ENCODE measurements around the gene RTL10. TPM values are rescaled to one million over a fixed set of nuclear protein-coding genes. Genes with fewer than 3 reads are reported as not detected.

Gene RTL10
- total and polyA plus RNA-seq, 2 of the 13 experiments (the other 11 are each of a cell fraction or from before 2014, with no cell fraction given) = 14.1 to 15.8 TPM

GRCh38 chr22:19876314-19876940 lies 21.8 kb upstream of the RTL10 start (continued):
- TF ChIP-seq HMGXB3 (CRISPR knock-in tag; IDR thresholded peaks at IDR 0.05; ENCODE audit: borderline replicate concordance) (no peak), SUZ12 (IDR thresholded peaks at IDR 0.05; ENCODE audit: low read depth, low read length) (no peak)

- intact Hi-C loops (cut with micrococcal nuclease; ENCODE audit: unreplicated experiment) = no loop called here
- in situ Hi-C loops (cut with HindIII; ENCODE audit: extremely low pct_ligation_motif_present, low pct_unique_long_range_greater_than_20kb) = no loop called here
- TF ChIP-seq DMTF1 (CRISPR knock-in tag; IDR thresholded peaks at IDR 0.05) = no peak
- TF ChIP-seq MLLT10 (CRISPR knock-in tag; IDR thresholded peaks at IDR 0.05) = no peak
- ATAC-seq (no peak), DNase-seq (ENCODE audit: low spot score) (no peak), FAIRE-seq (no peak)
- no peak overlapping the region for H2AFZ ChIP-seq (ENCODE audit: low read length)
- no peaks in the 10 kb centered on the region for H3K79me2 ChIP-seq (ENCODE audit: insufficient read depth, low read length)
- H4K20me1 ChIP-seq (ENCODE audit: insufficient read depth, low read length) = no peaks in the 10 kb centered on the region
- no peaks in the 10 kb centered on the region for H3K9me3 ChIP-seq (ENCODE audit: low read length)
- ChIA-PET POLR2A (no interaction called here), CTCF (ENCODE audit: low intra/inter-chr PET ratio, low total read pairs) (no interaction called here)
- WGBS (ENCODE audit: low lambda C conversion rate) = 98% methylated on average over 14 of the region's 23 CpGs
- no peak overlapping the region for H3K27ac ChIP-seq (ENCODE audit: extremely low read length, insufficient read depth, low read length)
- no TSS peak for BruUV-seq (replicated peaks)
- H3K27me3 ChIP-seq (ENCODE audit: control insufficient read depth in 1 of 2, insufficient read depth in 2 of 2, low read length in 2 of 2) = no peaks in the 10 kb centered on the region
- no peak overlapping the region for H3K9ac ChIP-seq (ENCODE audit: insufficient read depth, low read depth, low read length)
- no peak overlapping the region for H3K4me3 ChIP-seq (replicated peaks in 1 of 3; ENCODE audit: insufficient read depth in 1 of 3, low read depth in 2 of 3, low read length in 3 of 3)
- H3K4me1 ChIP-seq (ENCODE audit: insufficient read depth, low read length) = peaks cover 20% of the 10 kb centered on the region
- H3K4me2 ChIP-seq (ENCODE audit: low read depth, low read length) = no peak overlapping the region
- no peaks in the 10 kb centered on the region for H3K36me3 ChIP-seq (replicated peaks in 1 of 2; ENCODE audit: control insufficient read depth in 1 of 2, insufficient read depth in 2 of 2, low read length in 2 of 2)
Measured at GRCh38 chr22:19875531-19876313, 21.0 kb upstream of the RTL10 start.

All from HepG2 (cell line).